Pancreas (tissue), 10 donors: ENCODE measurements around the gene KCNK3. TPM values are rescaled to one million over a fixed set of nuclear protein-coding genes. Genes with fewer than 3 reads are reported as not detected.
A peak's percentile ranks its signal among the peaks of the same experiment; 100 is the strongest.
"Not testable (repeated sequence)": the region's sequence is repeated elsewhere in the genome, so short reads cannot be mapped to it uniquely, and the experiment has no call there.

Experiments
- ATAC-seq, 4 donors: fragments of 200-7000 bp; cut with Tn5 transposase; one replicate each; pipeline versions ENCODE4 v1.8.0 to v1.9.1; 2020; ENCODE audit warnings: mild to moderate bottlenecking in 4 of 4, moderate library complexity in 4 of 4
- DNase-seq, 6 donors: peaks; one replicate each; pipeline ENCODE4 v3.0.0-alpha.2; 2020
- FAIRE-seq: peaks from 2 replicates; lab custom pipeline; 2012; peaks lifted over from hg19 to GRCh38; lab: Jason Lieb, UNC
- H3K27ac ChIP-seq, 4 donors: fragments of 200-600 bp; sonication (generic); 1 replicate in 3 of 4; 2 replicates in 1 of 4; pipeline versions ENCODE4 v1.5.0 to v1.8.0; 2020
- H3K27me3 ChIP-seq, 4 donors: fragments of 200-600 bp; one replicate each; pipeline ENCODE4 v1.8.0; 2021
- H3K36me3 ChIP-seq, 3 donors: fragments of 200-600 bp; sonication (generic) in 1 of 3; one replicate each; pipeline versions ENCODE4 v1.5.0 to v1.8.0; 2020 to 2021
- H3K4me1 ChIP-seq, 3 donors: fragments of 200-600 bp; one replicate each; pipeline ENCODE4 v1.8.0; 2021
- H3K4me3 ChIP-seq, 4 donors: fragments of 200-600 bp; sonication (generic) in 2 of 4; one replicate each; pipeline versions ENCODE4 v1.5.0 to v1.8.0; 2020 to 2021
- H3K9me3 ChIP-seq, 4 donors: fragments of 200-600 bp; one replicate each; pipeline ENCODE4 v1.8.0; 2021
- WGBS, 2 donors: extraction: QIAGEN DNeasy Blood & Tissue Kit; methylation state at CpG; one replicate each; pipeline ENCODE4 v1.1.7; 2013; 5-methylcytosine and 5-hydroxymethylcytosine counted together
- intact Hi-C, 3 donors: fragments of 100-400 bp; cut with DNase I; formaldehyde crosslinking; loops; one replicate each; pipeline versions ENCODE4 v1.11.1 to v1.14.2; 2022
- polyA plus RNA-seq, 2 donors: library from polyadenylated mRNA; stranded (reverse); fragments of 200-250 nt; gene quantifications; one replicate each; pipeline ENCODE4 v1.2.3, GENCODE V29; 2013
- total RNA-seq, 6 donors: library from RNA; stranded (reverse); fragmentation: NEBNext Ultra II Directional in 4 of 6; extraction: Animal tissue kit (Norgen Biotek cat#: 25700) in 4 of 6; gene quantifications; one replicate each; pipeline versions ENCODE4 v1.2.1 to v1.2.4, GENCODE V29; 2021 to 2023
- TF ChIP-seq, protein P1 (sequence below), 4 donors: fragments of 200-600 bp; sonication (generic) in 3 of 4; IDR thresholded peaks; one replicate each; pipeline versions ENCODE4 v1.5.0 to v1.8.0; 2021; ENCODE audit warnings: antibody characterized with exemption in 4 of 4
- donor health status: healthy with polysubstance abuse.
- donor health status: DM: no; HTN: no; CAD: no; lungs with moderate emphysema.
- donor health status: DM: no; HTN: no; CAD: no.
- donor health status: control.
- donor health status: control.
- donor health status: Bipolar disorder and iron deficiency.
- donor health status: DM: yes; HTN: yes; CAD: no.
- donor health status: DM: no; HTN: no; CAD: no.
- donor health status: DM: no; HTN: no; CAD: no.
- donor health status: DM: yes; HTN: yes; CAD: no.

Gene KCNK3
- total and polyA plus RNA-seq, 8 donors: 7.5 to 46.4 (median 30.2) TPM

DNA sequence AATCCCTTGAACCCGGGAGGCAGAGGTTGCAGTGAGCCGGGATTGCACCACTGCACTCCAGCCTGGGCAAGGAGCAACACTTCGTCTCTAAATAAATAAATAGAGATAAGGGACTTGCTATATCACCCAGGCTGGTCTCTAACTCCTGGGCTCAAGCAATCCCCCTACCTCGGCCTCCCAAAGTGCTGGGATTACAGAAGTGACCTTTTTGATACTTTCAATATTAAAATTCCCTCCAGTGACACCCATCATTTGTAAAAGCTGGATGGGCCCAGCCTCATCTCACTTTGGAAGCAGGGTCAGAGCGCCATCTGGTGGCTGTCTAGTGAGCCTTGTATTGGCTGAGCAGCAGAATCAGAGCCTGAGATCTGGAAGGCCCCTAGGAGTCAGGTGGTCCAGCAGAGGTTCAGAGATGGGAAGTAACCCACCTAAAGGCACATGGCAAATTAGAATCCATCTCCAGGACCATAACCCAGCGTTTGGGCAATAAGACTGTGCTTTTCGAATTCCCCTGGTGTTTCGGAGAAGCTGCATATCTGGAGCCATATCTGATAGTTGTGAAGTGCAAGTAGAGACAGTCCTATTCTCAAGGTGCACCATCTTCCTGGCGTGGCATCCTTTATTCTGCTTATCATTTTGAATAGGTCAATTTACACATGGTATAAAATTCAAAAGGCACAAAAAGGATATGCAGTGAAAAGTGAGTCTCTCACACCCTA is 53.2 kb downstream of the KCNK3 start:
- WGBS, 2 donors: 15 to 17% methylated on average over 9 of the region's 9 CpGs
- FAIRE-seq (no peak), DNase-seq (peak; percentile 65 to 92 (median 85)), ATAC-seq (peak; percentile 87 to 96 (median 94))
- TF ChIP-seq, protein P1, sequence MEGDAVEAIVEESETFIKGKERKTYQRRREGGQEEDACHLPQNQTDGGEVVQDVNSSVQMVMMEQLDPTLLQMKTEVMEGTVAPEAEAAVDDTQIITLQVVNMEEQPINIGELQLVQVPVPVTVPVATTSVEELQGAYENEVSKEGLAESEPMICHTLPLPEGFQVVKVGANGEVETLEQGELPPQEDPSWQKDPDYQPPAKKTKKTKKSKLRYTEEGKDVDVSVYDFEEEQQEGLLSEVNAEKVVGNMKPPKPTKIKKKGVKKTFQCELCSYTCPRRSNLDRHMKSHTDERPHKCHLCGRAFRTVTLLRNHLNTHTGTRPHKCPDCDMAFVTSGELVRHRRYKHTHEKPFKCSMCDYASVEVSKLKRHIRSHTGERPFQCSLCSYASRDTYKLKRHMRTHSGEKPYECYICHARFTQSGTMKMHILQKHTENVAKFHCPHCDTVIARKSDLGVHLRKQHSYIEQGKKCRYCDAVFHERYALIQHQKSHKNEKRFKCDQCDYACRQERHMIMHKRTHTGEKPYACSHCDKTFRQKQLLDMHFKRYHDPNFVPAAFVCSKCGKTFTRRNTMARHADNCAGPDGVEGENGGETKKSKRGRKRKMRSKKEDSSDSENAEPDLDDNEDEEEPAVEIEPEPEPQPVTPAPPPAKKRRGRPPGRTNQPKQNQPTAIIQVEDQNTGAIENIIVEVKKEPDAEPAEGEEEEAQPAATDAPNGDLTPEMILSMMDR (IDR thresholded peaks at IDR 0.05): peak; percentile 80 to 90 (median 84)
- peaks cover 0 to 3% (median 0%) of the 10 kb centered on the region in 3 donors for H3K4me1 ChIP-seq
- no peak overlapping the region for H3K4me3 ChIP-seq
- no peaks in the 10 kb centered on the region for H3K9me3 ChIP-seq
- no peak overlapping the region for H3K27ac ChIP-seq
- no peaks in the 10 kb centered on the region for H3K36me3 ChIP-seq
- no peaks in the 10 kb centered on the region for H3K27me3 ChIP-seq
- intact Hi-C loops: loop anchor here in 1 of 3 donors (5.0 kb wide), 1 partner anchor 143 kb away; no protein-coding TSS in a partner anchor

DNA sequence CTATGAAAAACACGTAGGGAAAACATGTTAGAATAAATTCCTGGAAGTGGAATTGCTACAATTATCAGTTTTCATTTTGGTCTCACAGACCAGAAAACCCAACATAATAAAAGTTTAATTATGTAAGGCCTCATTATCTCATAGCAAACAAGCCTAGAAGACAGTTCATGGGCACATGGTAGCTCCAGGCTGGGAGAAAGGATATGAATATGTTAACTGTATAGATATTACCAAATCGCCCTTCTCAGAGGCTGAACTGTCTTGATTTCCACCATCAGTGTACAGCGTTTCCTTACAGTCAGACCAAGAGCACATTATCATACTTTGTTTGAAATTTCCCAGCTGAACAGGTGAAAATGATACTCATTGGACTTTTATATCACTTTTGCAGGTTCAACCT is 54.4 kb downstream of the KCNK3 start:
- intact Hi-C loops: loop anchor here in 1 of 3 donors (5.0 kb wide), 1 partner anchor 145 kb away; no protein-coding TSS in a partner anchor
- 71 to 79% methylated on average over 3 of the region's 3 CpGs for WGBS, 2 donors
- peaks cover 0 to 3% (median 0%) of the 10 kb centered on the region in 3 donors for H3K4me1 ChIP-seq
- no peaks in the 10 kb centered on the region for H3K9me3 ChIP-seq
- ATAC-seq (no peak), FAIRE-seq (no peak), DNase-seq (no peak)
- TF ChIP-seq, protein P1 (IDR thresholded peaks at IDR 0.05): no peak
- no peaks in the 10 kb centered on the region for H3K27me3 ChIP-seq
- no peaks in the 10 kb centered on the region for H3K36me3 ChIP-seq
- H3K27ac ChIP-seq: no peak overlapping the region
- no peak overlapping the region for H3K4me3 ChIP-seq

DNA sequence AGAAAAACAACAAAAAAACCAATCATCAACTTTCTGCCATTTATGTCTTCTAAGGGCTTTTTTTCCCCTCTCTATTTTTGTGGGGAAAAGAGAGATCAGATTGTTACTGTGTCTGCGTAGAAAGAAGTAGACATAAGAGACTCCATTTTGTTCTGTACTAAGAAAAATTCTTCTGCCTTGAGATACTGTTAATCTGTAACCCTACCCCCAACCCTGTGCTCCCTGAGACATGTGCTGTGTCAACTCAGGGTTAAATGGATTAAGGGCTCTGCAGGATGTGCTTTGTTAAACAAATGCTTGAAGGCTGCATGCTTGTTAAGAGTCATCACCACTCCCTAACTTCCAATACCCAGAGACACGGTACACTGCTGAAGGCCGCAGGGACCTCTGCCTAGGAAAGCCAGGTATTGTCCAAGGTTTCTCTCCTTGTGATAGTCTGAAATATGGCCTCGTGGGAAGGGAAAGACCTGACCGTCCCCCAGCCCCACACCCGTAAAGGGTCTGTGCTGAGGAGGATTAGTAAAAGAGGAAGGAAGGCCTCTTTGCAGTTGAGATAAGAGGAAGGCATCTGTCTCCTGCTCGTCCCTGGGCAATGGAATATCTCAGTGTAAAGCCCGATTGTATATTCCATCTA is 57.4 kb downstream of the KCNK3 start:
- not testable (repeated sequence) for H3K27me3 ChIP-seq, H3K9me3 ChIP-seq, H3K4me3 ChIP-seq, H3K4me1 ChIP-seq, ATAC-seq, H3K27ac ChIP-seq, FAIRE-seq, H3K36me3 ChIP-seq, DNase-seq
- 75 to 77% methylated on average over 8 of the region's 8 CpGs for WGBS, 2 donors
- intact Hi-C loops: loop anchor here in 1 of 3 donors (5.0 kb wide), 1 partner anchor 148 kb away; no protein-coding TSS in a partner anchor

DNA sequence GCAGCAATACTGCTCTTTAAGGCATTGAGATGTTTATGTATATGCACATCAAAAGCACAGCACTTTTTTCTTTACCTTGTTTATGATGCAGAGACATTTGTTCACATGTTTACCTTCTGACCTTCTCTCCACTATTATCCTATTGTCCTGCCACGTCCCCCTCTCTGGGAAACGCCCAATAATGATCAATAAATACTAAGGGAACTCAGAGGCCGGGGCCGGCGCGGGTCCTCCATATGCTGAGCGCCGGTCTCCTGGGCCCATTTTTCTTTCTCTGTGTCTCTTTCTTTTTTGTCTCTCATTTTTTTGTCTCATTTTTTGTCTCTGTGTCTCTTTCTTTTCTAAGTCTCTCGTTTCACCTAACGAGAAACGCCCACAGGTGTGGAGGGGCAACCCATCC is 57.9 kb downstream of the KCNK3 start:
- H3K4me3 ChIP-seq, H3K9me3 ChIP-seq, ATAC-seq, intact Hi-C loops, H3K36me3 ChIP-seq, H3K27ac ChIP-seq, DNase-seq, H3K27me3 ChIP-seq, FAIRE-seq, H3K4me1 ChIP-seq: not testable (repeated sequence)
- 87 to 88% methylated on average over 11 of the region's 11 CpGs for WGBS, 2 donors

DNA sequence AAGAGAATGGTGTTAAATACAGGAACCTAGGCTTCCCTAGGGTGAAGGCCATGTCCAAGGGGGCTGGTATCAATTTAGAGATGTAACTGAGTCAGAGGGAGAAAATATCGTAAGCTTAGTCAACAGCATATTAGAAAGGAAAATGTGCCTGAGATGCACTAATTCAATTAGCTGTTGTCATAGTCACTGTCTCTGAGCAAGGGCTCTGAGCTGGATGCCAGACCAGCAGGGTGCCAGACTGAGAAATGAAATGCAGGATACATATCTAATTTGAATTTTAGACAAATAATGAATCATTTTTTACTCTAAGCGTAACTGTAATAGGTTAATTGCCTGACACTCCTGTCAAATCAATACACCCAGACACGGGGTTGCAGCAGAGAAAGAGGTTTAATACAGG is 60.1 kb downstream of the KCNK3 start:
- no peaks in the 10 kb centered on the region for H3K27me3 ChIP-seq
- no peak for FAIRE-seq
- H3K4me1 ChIP-seq: no peaks in the 10 kb centered on the region
- no peak overlapping the region for H3K27ac ChIP-seq
- H3K4me3 ChIP-seq: no peak overlapping the region
- WGBS, 2 donors: 70 to 74% methylated on average over 3 of the region's 3 CpGs
- intact Hi-C loops: no loop called here
- ATAC-seq: peak in 2 of 4 donors; percentile 43 to 66
- no peak for DNase-seq
- no peaks in the 10 kb centered on the region for H3K9me3 ChIP-seq
- no peaks in the 10 kb centered on the region for H3K36me3 ChIP-seq
- TF ChIP-seq, protein P1 (IDR thresholded peaks at IDR 0.05): no peak
